Panc1 (cell line): ENCODE data around the gene SAXO2. TPM values are rescaled to one million over a fixed set of nuclear protein-coding genes. Genes with fewer than 3 reads are reported as not detected.
"Not testable (repeated sequence)": the region's sequence is repeated elsewhere in the genome, so short reads cannot be mapped to it uniquely, and the experiment has no call there.

ENCODE experiments used
- ATAC-seq: fragments of 200-7000 bp; cut with Tn5 transposase; 2 replicates; pipeline ENCODE4 v1.9.1; 2020; ENCODE audit warnings: mild to moderate bottlenecking, moderate library complexity
- BruUV-seq: library from RNA; stranded (reverse); fragments of 400-500 nt; replicated peaks from 2 replicates; lab custom pipeline; 2021; lab: Mats Ljungman, UMichigan
- CTCF ChIA-PET: fragments of 300-600 bp; sonication (Branson Sonifier 250); formaldehyde crosslinking; loops from one replicate; lab custom pipeline; 2022; ENCODE audit warnings: antibody characterized with exemption; lab: Charles Lee
- POLR2A ChIA-PET: fragments of 300-600 bp; sonication (Branson Sonifier 250); formaldehyde crosslinking; loops from one replicate; lab custom pipeline; 2022; ENCODE audit warnings: antibody characterized with exemption; lab: Charles Lee
- DNase-seq: peaks from one replicate; pipeline ENCODE4 v3.0.0-alpha.2; 2010; ENCODE audit warnings: low read depth, low spot score
- H3K27ac ChIP-seq: 2 replicates; pipeline ENCODE4 v1.5.1; 2011; ENCODE audit warnings: mild to moderate bottlenecking, low read length, inconsistent platforms
- H3K27me3 ChIP-seq: fragments of 200-500 bp; sonication (Bioruptor generic); 2 replicates; pipeline ENCODE4 v1.6.0; 2014; ENCODE audit warnings: low read length, inconsistent platforms; ENCODE audit not compliant: control insufficient read depth, insufficient read depth
- H3K36me3 ChIP-seq: fragments of 200-500 bp; sonication (Bioruptor generic); 2 replicates; pipeline ENCODE4 v1.5.1; 2014; ENCODE audit warnings: inconsistent platforms, mild to moderate bottlenecking, low read length, moderate library complexity; ENCODE audit not compliant: control insufficient read depth, insufficient read depth
- H3K4me1 ChIP-seq: 2 replicates; pipeline ENCODE4 v1.5.1; 2011; ENCODE audit warnings: inconsistent platforms, mild to moderate bottlenecking, low read length, moderate library complexity; ENCODE audit not compliant: control insufficient read depth, insufficient read depth
- H3K4me3 ChIP-seq, 2 experiments: 2 replicates each; pipeline ENCODE4 v1.5.1; 2011 to 2012; ENCODE audit warnings: low read depth in 2 of 2, low read length in 2 of 2, mild to moderate bottlenecking in 2 of 2, inconsistent platforms in 1 of 2, moderate library complexity in 1 of 2
- H3K9me3 ChIP-seq: fragments of 200-500 bp; sonication (Bioruptor generic); 2 replicates; pipeline ENCODE4 v1.5.1; 2014; ENCODE audit warnings: low read depth, mild to moderate bottlenecking, inconsistent platforms, low read length, moderate library complexity; ENCODE audit not compliant: control insufficient read depth, insufficient read depth
- POLR2AphosphoS5 ChIP-seq: IDR thresholded peaks from 2 replicates; pipeline ENCODE4 v1.6.1; 2012; ENCODE audit warnings: mild to moderate bottlenecking, low read depth, low read length, moderate library complexity
- REST ChIP-seq, 2 experiments: IDR thresholded peaks; 2 replicates each; pipeline ENCODE4 v1.6.1; 2011 to 2012; ENCODE audit warnings: low read depth in 2 of 2, control low read depth in 1 of 2, low read length in 1 of 2, mild to moderate bottlenecking in 1 of 2, moderate library complexity in 1 of 2; ENCODE audit not compliant: insufficient read depth in 1 of 2
- SIN3A ChIP-seq: IDR thresholded peaks from 2 replicates; pipeline ENCODE4 v1.6.1; 2012; ENCODE audit warnings: low read depth, mild to moderate bottlenecking, low read length, moderate library complexity, borderline replicate concordance; ENCODE audit not compliant: insufficient read depth
- TCF7L2 ChIP-seq: IDR thresholded peaks from 2 replicates; pipeline ENCODE4 v1.6.1; 2011; ENCODE audit warnings: mild to moderate bottlenecking, low read depth, low read length, inconsistent platforms
- in situ Hi-C: cut with HindIII; loops from 2 replicates; pipeline ENCODE4 v1.10.0; 2016; ENCODE audit warnings: low sequenced_read_pairs, low pct_unique_long_range_greater_than_20kb
- intact Hi-C: fragments of 100-400 bp; cut with micrococcal nuclease; formaldehyde crosslinking; loops from one replicate; pipeline ENCODE4 v1.10.0; 2022; ENCODE audit not compliant: unreplicated experiment
- total RNA-seq: library from RNA; stranded (reverse); gene quantifications from one replicate; pipeline ENCODE4 v1.2.1, GENCODE V29; 2021; ENCODE audit not compliant: unreplicated experiment
- TF ChIP-seq, protein P1 (sequence below): fragments of 450-650 bp; IDR thresholded peaks from 2 replicates; pipeline ENCODE4 v1.5.1; 2017; ENCODE audit warnings: mild to moderate bottlenecking

Gene SAXO2
- total RNA-seq, 1 experiment from 2014 or later, result 1.1 TPM

GRCh38 chr15:82312586-82313349 is 50.1 kb downstream of the SAXO2 start:
- ChIA-PET POLR2A (no interaction called here), CTCF (no interaction called here)
- BruUV-seq, result no TSS peak
- intact Hi-C loops, result no loop called here
- no peaks in the 10 kb centered on the region for H3K4me1 ChIP-seq
- in situ Hi-C loops, result no loop called here
- ATAC-seq (no peak), DNase-seq (no peak)
- H3K36me3 ChIP-seq, result no peaks in the 10 kb centered on the region
- TF ChIP-seq SIN3A (no peak), POLR2AphosphoS5 (no peak), REST (IDR thresholded peaks at IDR 0.05; ENCODE audit: insufficient read depth in 1 of 2, low read depth in 2 of 2, low read length in 1 of 2) (no peak), TCF7L2 (no peak)
- TF ChIP-seq, protein P1, sequence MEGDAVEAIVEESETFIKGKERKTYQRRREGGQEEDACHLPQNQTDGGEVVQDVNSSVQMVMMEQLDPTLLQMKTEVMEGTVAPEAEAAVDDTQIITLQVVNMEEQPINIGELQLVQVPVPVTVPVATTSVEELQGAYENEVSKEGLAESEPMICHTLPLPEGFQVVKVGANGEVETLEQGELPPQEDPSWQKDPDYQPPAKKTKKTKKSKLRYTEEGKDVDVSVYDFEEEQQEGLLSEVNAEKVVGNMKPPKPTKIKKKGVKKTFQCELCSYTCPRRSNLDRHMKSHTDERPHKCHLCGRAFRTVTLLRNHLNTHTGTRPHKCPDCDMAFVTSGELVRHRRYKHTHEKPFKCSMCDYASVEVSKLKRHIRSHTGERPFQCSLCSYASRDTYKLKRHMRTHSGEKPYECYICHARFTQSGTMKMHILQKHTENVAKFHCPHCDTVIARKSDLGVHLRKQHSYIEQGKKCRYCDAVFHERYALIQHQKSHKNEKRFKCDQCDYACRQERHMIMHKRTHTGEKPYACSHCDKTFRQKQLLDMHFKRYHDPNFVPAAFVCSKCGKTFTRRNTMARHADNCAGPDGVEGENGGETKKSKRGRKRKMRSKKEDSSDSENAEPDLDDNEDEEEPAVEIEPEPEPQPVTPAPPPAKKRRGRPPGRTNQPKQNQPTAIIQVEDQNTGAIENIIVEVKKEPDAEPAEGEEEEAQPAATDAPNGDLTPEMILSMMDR, result no peak
- H3K27me3 ChIP-seq, result no peaks in the 10 kb centered on the region
- no peak overlapping the region for H3K27ac ChIP-seq
- H3K4me3 ChIP-seq, result no peak overlapping the region
- H3K9me3 ChIP-seq, result no peaks in the 10 kb centered on the region

- H3K27ac ChIP-seq, result no peak overlapping the region
- TF ChIP-seq, protein P1, result no peak
- TF ChIP-seq TCF7L2 (no peak), REST (IDR thresholded peaks at IDR 0.05; ENCODE audit: insufficient read depth in 1 of 2, low read depth in 2 of 2, low read length in 1 of 2) (no peak), POLR2AphosphoS5 (no peak)
- no peaks in the 10 kb centered on the region for H3K9me3 ChIP-seq
- H3K27me3 ChIP-seq, result no peaks in the 10 kb centered on the region
- H3K4me1 ChIP-seq, result no peaks in the 10 kb centered on the region
- H3K4me3 ChIP-seq, result no peak overlapping the region
- in situ Hi-C loops (no loop called here), intact Hi-C loops (no loop called here)
- no peaks in the 10 kb centered on the region for H3K36me3 ChIP-seq
- no TSS peak for BruUV-seq
- DNase-seq (no peak), ATAC-seq (no peak)
- ChIA-PET CTCF (no interaction called here), POLR2A (no interaction called here)
Observed at GRCh38 chr15:82313446-82313845, 50.8 kb downstream of the SAXO2 start.

- H3K4me3 ChIP-seq, H3K27ac ChIP-seq, H3K36me3 ChIP-seq, in situ Hi-C loops, H3K9me3 ChIP-seq, POLR2A ChIA-PET, BruUV-seq, DNase-seq, H3K4me1 ChIP-seq, intact Hi-C loops, ATAC-seq, H3K27me3 ChIP-seq, CTCF ChIA-PET: not testable (repeated sequence)
Observed at GRCh38 chr15:82313951-82314768, 51.5 kb downstream of the SAXO2 start.
